ENCODE measurements around the gene BPIFA2. TPM values are rescaled to one million over a fixed set of nuclear protein-coding genes. Genes with fewer than 3 reads are reported as not detected.

BPIFA2 gene
- total and polyA plus RNA-seq, 10 of the 15 experiments (the other 5 are each of a cell fraction or from before 2014, with no cell fraction given): not detected

GRCh38 chr20:33210371-33210770, 42.4 kb downstream of the BPIFA2 start:
- Histone ChIP-seq H3K36me3 (ENCODE audit: control insufficient read depth in 2 of 2, insufficient read depth in 2 of 2, low read length in 1 of 2) (no peaks in the 10 kb centered on the region), H3K9me3 (replicated peaks; ENCODE audit: control insufficient read depth, insufficient read depth, low read length) (no peaks in the 10 kb centered on the region), H2AFZ (ENCODE audit: control insufficient read depth, low read depth, low read length) (no peak overlapping the region), H4K20me1 (ENCODE audit: control insufficient read depth, insufficient read depth) (0 out of 2 replicates have a peak, but pooled peaks cover 4% of the 10 kb centered on the region), H3K9ac (ENCODE audit: control insufficient read depth, insufficient read depth, low read length) (no peak overlapping the region), H3K4me3 (no peak overlapping the region), H3K27ac (ENCODE audit: control insufficient read depth, insufficient read depth) (no peak overlapping the region), H3K27me3 (replicated peaks in 1 of 2; ENCODE audit: control insufficient read depth in 2 of 2, insufficient read depth in 2 of 2, low read length in 1 of 2) (peaks cover 0 to 1% of the 10 kb centered on the region in 2 experiments; a peak in 1 of 4 replicates), H3K4me2 (ENCODE audit: control insufficient read depth, insufficient read depth) (no peak overlapping the region), H3K4me1 (ENCODE audit: control insufficient read depth, insufficient read depth, low read length) (no peaks in the 10 kb centered on the region), H3K79me2 (ENCODE audit: control insufficient read depth, insufficient read depth, low read length) (no peaks in the 10 kb centered on the region)
- no peak for FAIRE-seq
- SMC1A ChIA-PET (ENCODE audit: uncharacterized antibody, unreplicated experiment): no interaction called here
- POLR2A ChIA-PET: no interaction called here
- intact Hi-C loops (cut with micrococcal nuclease; ENCODE audit: unreplicated experiment) (loop anchor here (5.0 kb wide), 3 partner anchors 48 to 308 kb away; no protein-coding TSS in a partner anchor), in situ Hi-C loops (cut with MboI) (no loop called here)
- RAD21 ChIA-PET (ENCODE audit: unreplicated experiment): no interaction called here
- ATAC-seq: no peak
- BruUV-seq (replicated peaks): no TSS peak
- 0% methylated on average over 1 of the region's 1 CpG for WGBS (ENCODE audit: insufficient coverage, insufficient replicate concordance, low lambda C conversion rate, missing lambda C conversion rate)
- no peak for DNase-seq (ENCODE audit: low read depth, low spot score)
- CTCF ChIA-PET: interaction anchor here (0.9 kb wide), 1 partner anchor 418 kb away, joined by 3 read pairs; no protein-coding TSS in a partner anchor
- no peak for TF ChIP-seq ASH2L (IDR thresholded peaks at IDR 0.05; ENCODE audit: borderline replicate concordance, low read depth)
- no peak for TF ChIP-seq TCF7 (IDR thresholded peaks at IDR 0.05; ENCODE audit: borderline replicate concordance)
- TF ChIP-seq, protein P1, sequence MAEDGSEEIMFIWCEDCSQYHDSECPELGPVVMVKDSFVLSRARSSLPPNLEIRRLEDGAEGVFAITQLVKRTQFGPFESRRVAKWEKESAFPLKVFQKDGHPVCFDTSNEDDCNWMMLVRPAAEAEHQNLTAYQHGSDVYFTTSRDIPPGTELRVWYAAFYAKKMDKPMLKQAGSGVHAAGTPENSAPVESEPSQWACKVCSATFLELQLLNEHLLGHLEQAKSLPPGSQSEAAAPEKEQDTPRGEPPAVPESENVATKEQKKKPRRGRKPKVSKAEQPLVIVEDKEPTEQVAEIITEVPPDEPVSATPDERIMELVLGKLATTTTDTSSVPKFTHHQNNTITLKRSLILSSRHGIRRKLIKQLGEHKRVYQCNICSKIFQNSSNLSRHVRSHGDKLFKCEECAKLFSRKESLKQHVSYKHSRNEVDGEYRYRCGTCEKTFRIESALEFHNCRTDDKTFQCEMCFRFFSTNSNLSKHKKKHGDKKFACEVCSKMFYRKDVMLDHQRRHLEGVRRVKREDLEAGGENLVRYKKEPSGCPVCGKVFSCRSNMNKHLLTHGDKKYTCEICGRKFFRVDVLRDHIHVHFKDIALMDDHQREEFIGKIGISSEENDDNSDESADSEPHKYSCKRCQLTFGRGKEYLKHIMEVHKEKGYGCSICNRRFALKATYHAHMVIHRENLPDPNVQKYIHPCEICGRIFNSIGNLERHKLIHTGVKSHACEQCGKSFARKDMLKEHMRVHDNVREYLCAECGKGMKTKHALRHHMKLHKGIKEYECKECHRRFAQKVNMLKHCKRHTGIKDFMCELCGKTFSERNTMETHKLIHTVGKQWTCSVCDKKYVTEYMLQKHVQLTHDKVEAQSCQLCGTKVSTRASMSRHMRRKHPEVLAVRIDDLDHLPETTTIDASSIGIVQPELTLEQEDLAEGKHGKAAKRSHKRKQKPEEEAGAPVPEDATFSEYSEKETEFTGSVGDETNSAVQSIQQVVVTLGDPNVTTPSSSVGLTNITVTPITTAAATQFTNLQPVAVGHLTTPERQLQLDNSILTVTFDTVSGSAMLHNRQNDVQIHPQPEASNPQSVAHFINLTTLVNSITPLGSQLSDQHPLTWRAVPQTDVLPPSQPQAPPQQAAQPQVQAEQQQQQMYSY (CRISPR knock-in tag; IDR thresholded peaks at IDR 0.05): no peak
- no peak for TF ChIP-seq E2F8 (IDR thresholded peaks at IDR 0.05; ENCODE audit: low read depth, partially characterized antibody)
- no peak for TF ChIP-seq NFXL1 (IDR thresholded peaks at IDR 0.05; ENCODE audit: borderline replicate concordance)
